ENCODE measurements around the gene CSNK1G1.

CSNK1G1 gene

GRCh38 chr15:64156652-64157331 is 199.2 kb downstream of the CSNK1G1 start:
- Histone ChIP-seq H3K9me2 (replicated peaks; ENCODE audit: control insufficient read depth, low read length) (no peaks in the 10 kb centered on the region), H4K20me1 (ENCODE audit: control insufficient read depth, insufficient read depth, low read depth, low read length) (peaks cover 3% of the 10 kb centered on the region; the same call in 1 of the 2 replicates), H3K9me3 (ENCODE audit: control insufficient read depth, insufficient read depth, low read length) (no peaks in the 10 kb centered on the region), H3K27ac (ENCODE audit: low read depth, low read length) (no peak overlapping the region), H3K27me3 (ENCODE audit: control insufficient read depth, low read length) (no peaks in the 10 kb centered on the region), H3K79me2 (ENCODE audit: control insufficient read depth, low read length) (peaks cover 50% of the 10 kb centered on the region), H3K4me3 (ENCODE audit: low read length) (no peak overlapping the region), H3K36me3 (ENCODE audit: control insufficient read depth, low read length) (peaks cover 77% of the 10 kb centered on the region), H3K4me2 (ENCODE audit: low read length) (no peak overlapping the region), H3F3A (ENCODE audit: control insufficient read depth, insufficient read depth) (peaks cover 40% of the 10 kb centered on the region), H3K4me1 (ENCODE audit: control insufficient read depth, low read length) (peaks cover 52% of the 10 kb centered on the region)
- TF ChIP-seq EZH2phosphoT487 (IDR thresholded peaks at IDR 0.05; ENCODE audit: borderline replicate concordance, low read length) (no peak), CTCF (IDR thresholded peaks at IDR 0.05; ENCODE audit: low read depth, low read length, poor library complexity, severe bottlenecking) (no peak)

GRCh38 chr15:64155802-64156651 is 199.9 kb downstream of the CSNK1G1 start:
- no peaks in the 10 kb centered on the region for H3K9me2 ChIP-seq (replicated peaks; ENCODE audit: control insufficient read depth, low read length)
- TF ChIP-seq EZH2phosphoT487 (IDR thresholded peaks at IDR 0.05; ENCODE audit: borderline replicate concordance, low read length) (no peak), CTCF (IDR thresholded peaks at IDR 0.05; ENCODE audit: low read depth, low read length, poor library complexity, severe bottlenecking) (no peak)
- H3K27ac ChIP-seq (ENCODE audit: low read depth, low read length): no peak overlapping the region
- H3K4me3 ChIP-seq (ENCODE audit: low read length): no peak overlapping the region
- H3F3A ChIP-seq (ENCODE audit: control insufficient read depth, insufficient read depth): peaks cover 40% of the 10 kb centered on the region
- H3K79me2 ChIP-seq (ENCODE audit: control insufficient read depth, low read length): peaks cover 44% of the 10 kb centered on the region
- no peaks in the 10 kb centered on the region for H3K9me3 ChIP-seq (ENCODE audit: control insufficient read depth, insufficient read depth, low read length)
- H4K20me1 ChIP-seq (ENCODE audit: control insufficient read depth, insufficient read depth, low read depth, low read length): peaks cover 3% of the 10 kb centered on the region; the same call in 1 of the 2 replicates
- peaks cover 70% of the 10 kb centered on the region for H3K36me3 ChIP-seq (ENCODE audit: control insufficient read depth, low read length)
- no peaks in the 10 kb centered on the region for H3K27me3 ChIP-seq (ENCODE audit: control insufficient read depth, low read length)
- H3K4me1 ChIP-seq (ENCODE audit: control insufficient read depth, low read length): peaks cover 50% of the 10 kb centered on the region
- H3K4me2 ChIP-seq (ENCODE audit: low read length): no peak overlapping the region

GRCh38 chr15:64153480-64154367 is 202.2 kb downstream of the CSNK1G1 start:
- Histone ChIP-seq H3K4me2 (ENCODE audit: low read length) (peak overlapping the region; percentile 79), H3K79me2 (ENCODE audit: control insufficient read depth, low read length) (peaks cover 28% of the 10 kb centered on the region), H4K20me1 (ENCODE audit: control insufficient read depth, insufficient read depth, low read depth, low read length) (peaks cover 2% of the 10 kb centered on the region; the same call in 1 of the 2 replicates), H3K9me3 (ENCODE audit: control insufficient read depth, insufficient read depth, low read length) (no peaks in the 10 kb centered on the region), H3K27me3 (ENCODE audit: control insufficient read depth, low read length) (no peaks in the 10 kb centered on the region), H3K9me2 (replicated peaks; ENCODE audit: control insufficient read depth, low read length) (no peaks in the 10 kb centered on the region), H3K36me3 (ENCODE audit: control insufficient read depth, low read length) (peaks cover 54% of the 10 kb centered on the region), H3K27ac (ENCODE audit: low read depth, low read length) (peak overlapping the region; percentile 69), H3F3A (ENCODE audit: control insufficient read depth, insufficient read depth) (peaks cover 36% of the 10 kb centered on the region), H3K4me3 (ENCODE audit: low read length) (peak overlapping the region; percentile 92), H3K4me1 (ENCODE audit: control insufficient read depth, low read length) (peaks cover 59% of the 10 kb centered on the region)
- TF ChIP-seq EZH2phosphoT487 (IDR thresholded peaks at IDR 0.05; ENCODE audit: borderline replicate concordance, low read length): no peak
- peak; percentile 99 for TF ChIP-seq CTCF (IDR thresholded peaks at IDR 0.05; ENCODE audit: low read depth, low read length, poor library complexity, severe bottlenecking)
